SIG-M5 (cell line): Measurements from ENCODE around the gene DAP.
"Not testable (repeated sequence)": the region's sequence is repeated elsewhere in the genome, so short reads cannot be mapped to it uniquely, and the experiment has no call there.

Source experiments
- DNase-seq: peaks from one replicate; lab custom pipeline; 2025; lab: John Stamatoyannopoulos, UW

DAP gene

DNA sequence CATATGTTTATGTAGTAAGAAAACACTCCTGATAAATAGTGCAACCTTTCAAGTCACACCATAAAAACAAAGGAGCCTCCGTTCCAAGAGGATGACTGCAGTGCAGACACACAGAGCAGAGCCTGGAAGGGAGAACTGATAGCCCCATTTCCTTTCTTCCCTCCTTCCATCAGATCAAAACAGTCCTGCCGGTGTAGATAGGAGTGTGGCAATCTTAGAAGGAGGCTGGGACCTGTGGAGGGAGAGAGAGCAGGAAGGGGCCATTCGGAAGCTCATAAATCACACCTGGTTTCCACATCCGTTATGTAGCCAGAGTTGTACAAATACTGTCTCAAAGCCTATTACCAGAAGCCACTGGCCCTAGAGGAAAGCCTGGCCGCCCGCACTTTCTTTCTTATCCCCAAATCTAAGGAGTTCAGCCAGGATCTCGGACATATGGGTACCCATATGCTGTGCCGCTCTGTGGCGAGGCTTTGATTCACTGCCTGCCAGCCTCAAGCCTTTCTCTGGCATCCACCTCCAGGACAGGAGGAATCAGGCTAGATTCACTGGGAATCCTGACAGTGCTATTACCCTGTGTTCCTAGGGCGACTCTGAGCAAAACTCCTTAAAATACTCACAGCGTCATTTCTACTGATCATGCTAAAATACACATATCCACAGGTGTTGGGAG, 26.9 kb downstream of the DAP start:
- DNase-seq: no peak

DNA sequence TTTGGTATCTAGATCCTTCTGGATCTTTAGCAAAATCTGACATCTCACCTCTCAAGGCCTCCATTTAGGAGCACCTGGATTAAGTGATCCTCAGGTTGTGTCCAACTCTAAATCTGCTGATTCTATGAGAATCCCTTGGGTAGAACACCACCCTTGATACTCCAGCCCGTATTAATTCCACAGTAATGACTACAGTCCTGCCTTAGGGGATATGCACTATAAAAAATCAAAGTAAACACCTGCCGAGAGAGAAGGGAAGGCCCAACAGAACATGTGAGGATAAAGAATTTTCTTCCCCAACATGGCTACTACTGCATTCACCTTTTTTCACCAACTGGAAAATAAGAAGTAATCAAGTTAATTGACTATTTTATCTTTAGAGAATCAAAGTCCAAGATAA, 27.6 kb downstream of the DAP start:
- no peak for DNase-seq

DNA sequence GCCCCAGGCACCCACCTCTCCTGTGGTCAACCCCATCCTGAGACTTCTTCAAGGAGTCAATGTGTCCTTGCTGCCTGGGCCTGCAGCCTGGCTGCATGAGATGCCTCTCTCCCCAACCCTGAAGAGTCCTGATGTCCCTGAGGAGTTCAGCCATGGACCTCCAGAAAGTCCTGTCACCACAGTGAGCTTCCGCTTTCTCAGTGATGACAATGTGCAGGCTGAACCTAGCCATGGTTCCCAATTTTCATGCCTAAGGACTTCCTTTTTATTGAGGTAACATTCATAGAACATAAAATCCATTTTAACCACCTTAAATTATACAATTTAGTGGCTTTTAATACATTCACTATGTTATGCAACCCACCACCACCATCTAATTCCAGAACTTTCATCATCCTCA, 29.1 kb downstream of the DAP start:
- DNase-seq: no peak

GRCh38 chr5:10730043-10730351, 31.0 kb downstream of the DAP start:
- DNase-seq: no peak

- no peak for DNase-seq
Observed at GRCh38 chr5:10729320-10730042, 31.6 kb downstream of the DAP start.

DNA sequence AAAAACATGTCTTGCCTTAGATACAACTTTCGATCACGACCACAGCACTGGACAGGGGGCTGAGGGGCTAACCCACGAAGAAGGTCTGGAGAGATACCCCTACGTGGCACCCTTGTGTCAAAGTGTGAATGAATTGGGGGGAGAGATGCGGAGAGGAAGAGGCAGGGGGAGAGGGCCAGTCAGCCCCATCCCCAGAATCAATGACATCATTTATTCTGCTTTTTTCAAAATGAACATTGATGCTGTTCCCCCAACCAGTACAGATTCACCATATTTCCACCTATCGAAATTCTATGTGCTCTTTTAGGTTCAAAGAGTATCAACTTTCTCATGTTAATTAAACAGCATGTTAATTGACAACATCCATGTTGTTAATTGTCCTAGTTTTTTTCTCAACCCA, 32.4 kb downstream of the DAP start:
- DNase-seq: no peak

DNA sequence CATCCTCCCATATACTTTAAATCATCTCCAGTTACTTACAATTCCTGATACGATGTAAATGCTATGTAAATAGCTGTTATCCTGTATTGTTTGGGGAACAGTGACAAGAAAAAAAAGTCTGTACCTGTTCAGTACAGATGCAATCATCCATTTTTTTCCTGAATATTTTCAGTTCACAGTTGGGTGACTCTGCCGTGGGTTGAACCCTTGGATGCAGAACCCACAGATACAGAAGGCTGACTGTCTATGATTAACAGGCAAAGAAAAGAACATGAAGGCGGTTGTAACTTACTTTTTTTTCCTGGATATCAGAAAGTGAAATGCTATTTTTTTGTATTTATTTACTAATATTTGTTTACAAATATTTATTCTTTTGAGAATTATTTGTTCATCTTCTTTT, 33.2 kb downstream of the DAP start:
- DNase-seq: no peak

GRCh38 chr5:10726913-10727517, 34.0 kb downstream of the DAP start:
- DNase-seq: no peak

GRCh38 chr5:10726179-10726912, 34.7 kb downstream of the DAP start:
- no peak for DNase-seq

GRCh38 chr5:10725636-10726035, 35.4 kb downstream of the DAP start:
- DNase-seq: no peak

GRCh38 chr5:10724781-10725507, 36.1 kb downstream of the DAP start:
- no peak for DNase-seq

GRCh38 chr5:10723514-10723913, 37.5 kb downstream of the DAP start:
- DNase-seq: no peak

GRCh38 chr5:10720766-10721165, 40.3 kb downstream of the DAP start:
- DNase-seq: not testable (repeated sequence)

DNA sequence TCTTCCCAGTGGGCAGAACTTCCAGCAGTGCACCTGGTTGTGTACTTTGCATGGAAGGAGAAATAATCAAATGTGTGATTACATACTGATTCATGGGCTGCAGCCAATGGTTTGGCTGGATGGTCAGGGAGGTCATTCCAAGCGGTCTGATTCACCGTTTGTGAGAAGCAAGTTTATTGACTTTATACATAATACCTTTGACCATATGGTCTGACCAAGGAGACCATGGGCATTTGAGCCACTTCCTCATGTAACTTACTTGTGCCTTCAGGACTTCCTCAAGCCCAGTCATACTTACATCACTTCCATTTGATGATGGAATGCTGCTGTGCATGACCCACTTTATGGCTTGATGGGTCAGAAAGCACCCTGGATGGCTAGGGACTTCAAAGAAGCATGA, 41.1 kb downstream of the DAP start:
- DNase-seq: no peak

DNA sequence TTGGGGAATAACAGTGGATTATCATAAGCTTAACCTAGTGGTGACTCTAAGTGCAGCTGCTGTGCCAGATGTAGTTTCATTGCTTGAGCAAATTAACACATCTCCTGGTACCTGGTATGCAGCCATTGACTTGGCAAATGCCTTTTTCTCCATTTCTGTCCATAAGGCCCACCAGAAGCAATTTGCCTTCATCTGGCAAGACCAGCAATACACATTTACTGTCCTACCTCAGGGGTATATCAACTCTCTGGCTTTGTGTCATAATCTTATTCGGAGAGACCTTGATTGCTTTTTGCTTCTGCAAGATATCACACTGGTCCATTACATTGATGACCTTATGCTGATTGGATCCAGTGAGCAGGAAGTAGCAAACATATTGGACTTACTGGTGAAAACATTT, 42.4 kb downstream of the DAP start:
- not testable (repeated sequence) for DNase-seq

DNA sequence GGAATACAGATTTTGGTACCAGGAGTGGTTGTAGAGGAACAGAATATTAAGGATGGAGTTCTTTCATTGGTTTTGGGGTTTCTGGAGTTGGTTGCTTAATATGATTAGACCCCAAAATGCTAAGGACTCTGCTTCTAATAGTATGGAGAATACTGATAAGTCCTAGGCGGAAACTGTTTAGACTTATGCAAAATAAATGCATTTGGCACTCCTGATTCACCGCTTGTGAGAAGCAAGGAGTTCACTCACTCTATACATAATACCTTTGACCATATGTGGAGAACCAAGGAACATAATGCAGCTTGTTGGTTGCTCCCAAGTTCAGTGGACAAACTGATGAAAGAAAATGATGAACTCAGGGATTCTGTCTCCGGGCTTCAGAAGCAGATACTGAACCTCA, 44.2 kb downstream of the DAP start:
- DNase-seq: not testable (repeated sequence)

DNA sequence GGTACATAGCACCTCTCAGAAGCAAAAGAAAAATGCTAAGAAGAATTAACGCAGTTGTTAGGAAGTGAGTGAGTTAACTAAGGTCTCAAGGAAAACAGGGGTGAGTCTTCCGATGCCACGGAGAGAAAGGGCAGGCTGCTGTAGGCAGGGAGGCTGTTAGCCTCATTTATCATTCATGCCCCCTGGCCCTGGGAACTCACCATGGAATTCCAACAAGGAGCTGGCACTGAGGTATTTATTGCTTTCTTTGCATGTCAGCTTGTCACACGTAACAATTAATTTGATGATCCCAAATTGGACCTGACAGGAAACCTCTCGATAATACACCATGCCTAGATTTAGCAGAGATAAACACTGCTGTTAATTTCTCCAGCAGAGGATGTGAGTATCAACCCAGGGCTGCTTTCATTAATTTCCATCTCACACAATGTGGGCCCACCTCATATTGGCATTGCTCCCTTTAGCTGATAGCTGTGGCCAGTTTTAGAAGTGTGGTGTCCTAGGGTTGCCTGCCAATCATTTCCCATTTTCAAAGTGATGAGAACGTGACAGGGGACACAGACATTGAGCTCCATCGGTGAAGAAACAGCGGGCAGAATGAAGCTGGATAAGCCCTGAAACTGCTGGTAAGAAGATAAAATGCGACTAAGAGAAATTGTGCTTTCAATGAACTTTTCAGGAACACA, 45.3 kb downstream of the DAP start:
- DNase-seq: no peak

GRCh38 chr5:10712574-10713366, 48.3 kb downstream of the DAP start:
- no peak for DNase-seq

DNA sequence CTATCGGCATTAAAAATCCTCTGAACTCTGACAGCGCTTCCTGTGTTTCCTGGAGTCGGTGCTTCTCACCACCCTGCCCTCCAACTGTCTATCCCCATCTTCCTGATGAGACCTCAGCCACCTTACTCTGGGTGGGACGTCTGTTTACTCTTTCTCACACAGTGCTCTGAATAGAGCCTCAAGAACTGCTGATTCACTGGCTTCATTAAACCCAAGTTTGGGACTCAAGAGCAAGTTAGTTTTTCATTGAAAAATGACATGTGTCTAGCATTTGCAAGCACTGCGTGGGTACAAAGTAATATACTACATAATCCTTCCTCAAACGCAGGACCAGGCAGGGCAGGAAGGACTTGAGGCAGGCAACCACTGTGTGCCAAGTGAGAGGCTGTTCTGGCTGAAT, 49.5 kb downstream of the DAP start:
- no peak for DNase-seq

GRCh38 chr5:10710513-10711128, 50.4 kb downstream of the DAP start:
- no peak for DNase-seq
